Karpas-422 (cell line): ENCODE data around the gene G6PC2. TPM values are rescaled to one million over a fixed set of nuclear protein-coding genes. Genes with fewer than 3 reads are reported as not detected.
"Not testable (repeated sequence)": the region's sequence is repeated elsewhere in the genome, so short reads cannot be mapped to it uniquely, and the experiment has no call there.

Source experiments
- DNase-seq: peaks from one replicate; pipeline ENCODE4 v3.0.0-alpha.2; 2015
- H2AFZ ChIP-seq: fragments of 200-600 bp; sonication (generic); 2 replicates; pipeline ENCODE4 v1.6.1; 2014; ENCODE audit warnings: antibody characterized with exemption, low read length, mixed read lengths
- H3K27ac ChIP-seq: fragments of 200-600 bp; sonication (generic); 2 replicates; pipeline ENCODE4 v1.5.1; 2014; ENCODE audit warnings: mild to moderate bottlenecking, low read length, moderate library complexity
- H3K27me3 ChIP-seq: fragments of 200-600 bp; sonication (generic); 2 replicates; pipeline ENCODE4 v1.6.1; 2014; ENCODE audit warnings: low read length, mixed read lengths
- H3K36me3 ChIP-seq: fragments of 200-600 bp; sonication (generic); 2 replicates; pipeline ENCODE4 v1.6.1; 2014; ENCODE audit warnings: low read length, mixed read lengths; ENCODE audit not compliant: insufficient read depth
- H3K4me1 ChIP-seq: fragments of 200-600 bp; sonication (generic); 2 replicates; pipeline ENCODE4 v1.6.1; 2014; ENCODE audit warnings: mild to moderate bottlenecking, low read length, mixed read lengths
- H3K4me2 ChIP-seq: fragments of 200-600 bp; sonication (generic); 2 replicates; pipeline ENCODE4 v1.6.1; 2014; ENCODE audit warnings: low read length, low read depth, mild to moderate bottlenecking; ENCODE audit not compliant: poor library complexity, severe bottlenecking
- H3K4me3 ChIP-seq: fragments of 200-600 bp; sonication (generic); 2 replicates; pipeline ENCODE4 v1.5.1; 2014; ENCODE audit warnings: mild to moderate bottlenecking, antibody characterized with exemption, low read length, mixed read lengths
- H3K79me2 ChIP-seq: fragments of 200-600 bp; sonication (generic); 2 replicates; pipeline ENCODE4 v1.6.1; 2014; ENCODE audit warnings: mild to moderate bottlenecking, low read length, mixed read lengths
- H3K9ac ChIP-seq: fragments of 200-600 bp; sonication (generic); 2 replicates; pipeline ENCODE4 v1.6.0; 2014; ENCODE audit warnings: low read length
- H3K9me2 ChIP-seq: fragments of 200-600 bp; sonication (generic), shearing (Covaris generic); replicated peaks from 2 replicates; pipeline ENCODE4 v1.6.0; 2014; ENCODE audit warnings: mild to moderate bottlenecking, low read length, moderate library complexity; ENCODE audit not compliant: insufficient read depth
- H3K9me3 ChIP-seq: fragments of 300-700, 200-600 bp; sonication (generic); 2 replicates; pipeline ENCODE4 v1.6.1; 2014; ENCODE audit warnings: low read length, mixed read lengths
- H4K20me1 ChIP-seq: fragments of 200-600 bp; sonication (generic); 2 replicates; pipeline ENCODE4 v1.6.1; 2014; ENCODE audit warnings: mild to moderate bottlenecking, antibody characterized with exemption, low read length, low read depth; ENCODE audit not compliant: insufficient read depth
- total RNA-seq: library from RNA; depleted of rRNA; stranded (reverse); fragments of >200 nt; shearing (Covaris generic); gene quantifications from 2 replicates; pipeline ENCODE4 v1.2.3, GENCODE V29; 2014; ENCODE audit warnings: low replicate concordance

G6PC2 gene
- total RNA-seq, 1 experiment from 2014 or later = not detected

- H3K4me3 ChIP-seq, H3K9me2 ChIP-seq, DNase-seq, H2AFZ ChIP-seq, H3K4me1 ChIP-seq, H3K27me3 ChIP-seq, H3K27ac ChIP-seq, H3K9me3 ChIP-seq, H3K4me2 ChIP-seq, H3K9ac ChIP-seq, H4K20me1 ChIP-seq: not testable (repeated sequence)
- Histone ChIP-seq H3K79me2 (peaks cover 11% of the 10 kb centered on the region), H3K36me3 (peaks cover 22% of the 10 kb centered on the region)
These were observed 30.7 kb upstream of the G6PC2 start for GRCh38 chr2:168870369-168870768.

GRCh38 chr2:168870824-168871223, 30.3 kb upstream of the G6PC2 start:
- H3K9ac ChIP-seq, H2AFZ ChIP-seq, H3K27ac ChIP-seq, H3K4me1 ChIP-seq, DNase-seq, H3K4me2 ChIP-seq, H4K20me1 ChIP-seq, H3K4me3 ChIP-seq, H3K27me3 ChIP-seq, H3K9me3 ChIP-seq, H3K9me2 ChIP-seq: not testable (repeated sequence)
- Histone ChIP-seq H3K36me3 (peaks cover 22% of the 10 kb centered on the region), H3K79me2 (peaks cover 14% of the 10 kb centered on the region)

GRCh38 chr2:168874368-168875054, 26.6 kb upstream of the G6PC2 start:
- Histone ChIP-seq H3K4me3 (no peak overlapping the region), H3K79me2 (peaks cover 47% of the 10 kb centered on the region), H3K27ac (no peak overlapping the region), H3K9me2 (no peaks in the 10 kb centered on the region), H3K36me3 (peaks cover 22% of the 10 kb centered on the region), H3K27me3 (no peaks in the 10 kb centered on the region), H2AFZ (no peak overlapping the region), H4K20me1 (no peaks in the 10 kb centered on the region), H3K4me2 (no peak overlapping the region), H3K9me3 (no peaks in the 10 kb centered on the region), H3K4me1 (peaks cover 14% of the 10 kb centered on the region), H3K9ac (no peak overlapping the region)
- no peak for DNase-seq

GRCh38 chr2:168882163-168882562, 18.9 kb upstream of the G6PC2 start:
- not testable (repeated sequence) for H3K9me2 ChIP-seq, H3K27me3 ChIP-seq, H3K4me1 ChIP-seq, H3K4me2 ChIP-seq, H2AFZ ChIP-seq, H3K36me3 ChIP-seq, H3K4me3 ChIP-seq, H3K9ac ChIP-seq, DNase-seq, H4K20me1 ChIP-seq, H3K9me3 ChIP-seq, H3K27ac ChIP-seq
- H3K79me2 ChIP-seq = peaks cover 61% of the 10 kb centered on the region

- Histone ChIP-seq H3K9me2 (no peaks in the 10 kb centered on the region), H2AFZ (no peak overlapping the region), H3K9ac (no peak overlapping the region), H3K4me2 (no peak overlapping the region), H3K4me3 (no peak overlapping the region), H3K79me2 (peaks cover 49% of the 10 kb centered on the region), H3K4me1 (peaks cover 6% of the 10 kb centered on the region), H3K27ac (no peak overlapping the region), H3K36me3 (peaks cover 8% of the 10 kb centered on the region; the same call in 1 of the 2 replicates), H3K9me3 (no peaks in the 10 kb centered on the region), H4K20me1 (no peaks in the 10 kb centered on the region), H3K27me3 (no peaks in the 10 kb centered on the region)
- DNase-seq = no peak
These were observed 16.1 kb upstream of the G6PC2 start for GRCh38 chr2:168884975-168885374.

- peaks cover 21% of the 10 kb centered on the region for H3K79me2 ChIP-seq
- H3K4me2 ChIP-seq = peak overlapping the region; percentile 71
- H4K20me1 ChIP-seq = no peaks in the 10 kb centered on the region
- no peaks in the 10 kb centered on the region for H3K9me3 ChIP-seq
- no peaks in the 10 kb centered on the region; the same call in 1 of the 2 replicates for H3K9me2 ChIP-seq
- H3K4me1 ChIP-seq = peaks cover 12% of the 10 kb centered on the region
- DNase-seq = peak; percentile 46
- peak overlapping the region; percentile 80 for H3K9ac ChIP-seq
- no peaks in the 10 kb centered on the region for H3K27me3 ChIP-seq
- H2AFZ ChIP-seq = peak overlapping the region; percentile 89
- peaks cover 8% of the 10 kb centered on the region; the same call in 1 of the 2 replicates for H3K36me3 ChIP-seq
- no peak overlapping the region for H3K27ac ChIP-seq
- peak overlapping the region; percentile 91 for H3K4me3 ChIP-seq
These were observed 11.5 kb upstream of the G6PC2 start for GRCh38 chr2:168889635-168890005.

GRCh38 chr2:168890006-168890782, 10.9 kb upstream of the G6PC2 start, which contains the start of gene SPC25:
Gene SPC25 (minus strand): TSS chr2:168890430. CDS start chr2:168889519, 911 bp downstream.
- peak; percentile 98 for DNase-seq
- peak within 1 kb of the TSS; percentile 80 for H3K9ac ChIP-seq
- H3K27me3 ChIP-seq = no peaks in the 10 kb centered on the region
- H3K36me3 ChIP-seq = peaks cover 8% of the 10 kb centered on the region; the same call in 1 of the 2 replicates
- H4K20me1 ChIP-seq = no peaks in the 10 kb centered on the region
- H3K9me3 ChIP-seq = no peaks in the 10 kb centered on the region
- H3K9me2 ChIP-seq = no peaks in the 10 kb centered on the region; the same call in 1 of the 2 replicates
- peaks cover 12% of the 10 kb centered on the region for H3K4me1 ChIP-seq
- peaks cover 21% of the 10 kb centered on the region for H3K79me2 ChIP-seq
- peak within 1 kb of the TSS; percentile 91 for H3K4me3 ChIP-seq
- peak within 1 kb of the TSS; percentile 71 for H3K4me2 ChIP-seq
- peak within 1 kb of the TSS; percentile 89 for H2AFZ ChIP-seq
- no peak within 1 kb of the TSS for H3K27ac ChIP-seq

GRCh38 chr2:168892327-168892726, 8.8 kb upstream of the G6PC2 start:
- H3K4me1 ChIP-seq = peaks cover 12% of the 10 kb centered on the region
- H3K4me2 ChIP-seq = no peak overlapping the region
- peaks cover 7% of the 10 kb centered on the region; the same call in 1 of the 2 replicates for H3K36me3 ChIP-seq
- H3K9ac ChIP-seq = no peak overlapping the region
- H3K9me3 ChIP-seq = no peaks in the 10 kb centered on the region
- H3K27me3 ChIP-seq = no peaks in the 10 kb centered on the region
- no peak overlapping the region for H2AFZ ChIP-seq
- H3K9me2 ChIP-seq = no peaks in the 10 kb centered on the region; the same call in 1 of the 2 replicates
- H4K20me1 ChIP-seq = no peaks in the 10 kb centered on the region
- DNase-seq = no peak
- peaks cover 16% of the 10 kb centered on the region for H3K79me2 ChIP-seq
- H3K27ac ChIP-seq = no peak overlapping the region
- no peak overlapping the region for H3K4me3 ChIP-seq
